Neutrophil (primary cell): ENCODE results near the gene PLEKHA1.

Source experiments
- H3K27ac ChIP-seq: fragments of 200-600 bp; sonication (generic); 2 replicates; pipeline ENCODE4 v1.5.1; 2016; ENCODE audit warnings: mild to moderate bottlenecking, moderate library complexity
- H3K27me3 ChIP-seq: fragments of 200-600 bp; sonication (generic); 2 replicates; pipeline ENCODE4 v1.6.0; 2016; ENCODE audit warnings: mild to moderate bottlenecking
- H3K36me3 ChIP-seq: fragments of 200-600 bp; sonication (generic); 2 replicates; pipeline ENCODE4 v1.5.1; 2017
- H3K4me1 ChIP-seq, 2 experiments: fragments of 200-600 bp in 1 of 2; sonication (generic) in 1 of 2; 1 replicate in 1 of 2; 2 replicates in 1 of 2; pipeline versions ENCODE4 v1.5.1 to v1.6.1; 2013 to 2016; ENCODE audit warnings: low read depth in 1 of 2, low read length in 1 of 2, mild to moderate bottlenecking in 1 of 2, moderate library complexity in 1 of 2; ENCODE audit not compliant: control insufficient read depth in 1 of 2, insufficient read depth in 1 of 2
- H3K4me3 ChIP-seq, 2 experiments: fragments of 200-600 bp in 1 of 2; sonication (generic) in 1 of 2; 1 replicate in 1 of 2; 2 replicates in 1 of 2; pipeline ENCODE4 v1.5.1; 2013 to 2016; ENCODE audit warnings: low read depth in 1 of 2, low read length in 1 of 2, mild to moderate bottlenecking in 1 of 2, moderate library complexity in 1 of 2
- H3K9me3 ChIP-seq: fragments of 200-600 bp; sonication (generic); 2 replicates; pipeline ENCODE4 v1.5.1; 2016
- CTCF ChIP-seq: fragments of 200-600 bp; sonication (generic); IDR thresholded peaks from 2 replicates; pipeline ENCODE4 v1.5.1; 2016; ENCODE audit warnings: antibody characterized with exemption

The PLEKHA1 gene

DNA sequence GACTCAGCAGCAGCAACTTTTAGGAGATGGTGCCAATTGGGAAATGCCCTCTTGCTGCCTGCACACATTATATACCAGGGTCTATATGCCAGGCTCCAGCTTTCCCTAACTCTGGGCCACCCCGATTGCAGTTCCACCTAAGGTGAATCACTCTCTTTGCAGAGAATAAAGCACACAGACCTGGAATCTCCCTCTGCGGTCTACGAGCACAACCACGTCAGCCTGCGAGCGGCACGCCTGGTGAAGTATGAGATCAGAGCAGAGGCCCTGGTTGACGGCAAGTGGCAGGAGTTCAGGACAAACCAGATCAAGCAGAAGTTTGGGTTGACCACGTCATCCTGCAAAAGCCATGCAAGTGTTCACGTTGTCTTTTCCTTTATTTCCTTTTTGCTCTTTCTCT lies 38.2 kb upstream of the PLEKHA1 start:
- no peak for TF ChIP-seq CTCF
- no peaks in the 10 kb centered on the region for H3K36me3 ChIP-seq
- no peak overlapping the region for H3K4me3 ChIP-seq
- peaks cover 0 to 1% of the 10 kb centered on the region in 2 experiments for H3K4me1 ChIP-seq
- H3K27me3 ChIP-seq = peaks cover 18% of the 10 kb centered on the region
- no peaks in the 10 kb centered on the region for H3K9me3 ChIP-seq
- no peak overlapping the region for H3K27ac ChIP-seq

DNA sequence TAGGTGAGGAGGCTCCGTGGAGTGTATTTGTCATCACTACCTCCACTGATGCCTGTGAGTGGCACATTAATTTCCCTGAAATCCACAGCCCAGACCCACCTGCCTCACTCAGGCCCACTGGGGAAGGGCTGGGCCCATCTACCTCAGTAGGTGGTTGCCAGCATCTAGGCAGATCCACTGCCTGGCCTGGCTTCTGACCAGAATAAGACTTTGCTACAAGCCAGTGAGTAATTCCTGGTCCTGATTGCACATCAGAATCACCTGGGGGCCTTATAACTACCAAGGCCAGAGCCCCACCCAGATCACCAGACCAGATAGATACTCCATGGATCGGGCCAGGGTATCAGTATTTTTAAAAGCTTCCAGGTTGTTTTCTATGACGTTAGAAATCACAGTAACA lies 37.5 kb upstream of the PLEKHA1 start:
- H3K27me3 ChIP-seq = peaks cover 18% of the 10 kb centered on the region
- no peak overlapping the region for H3K27ac ChIP-seq
- peaks cover 0 to 8% of the 10 kb centered on the region in 2 experiments for H3K4me1 ChIP-seq
- no peak overlapping the region for H3K4me3 ChIP-seq
- no peaks in the 10 kb centered on the region for H3K9me3 ChIP-seq
- H3K36me3 ChIP-seq = no peaks in the 10 kb centered on the region
- TF ChIP-seq CTCF = no peak

- TF ChIP-seq CTCF = no peak
- Histone ChIP-seq H3K9me3 (no peaks in the 10 kb centered on the region), H3K4me3 (no peak overlapping the region), H3K27me3 (peaks cover 18% of the 10 kb centered on the region), H3K27ac (no peak overlapping the region), H3K36me3 (no peaks in the 10 kb centered on the region), H3K4me1 (peaks cover 0 to 8% of the 10 kb centered on the region in 2 experiments)
Measured at GRCh38 chr10:122338609-122339441, 35.7 kb upstream of the PLEKHA1 start.

DNA sequence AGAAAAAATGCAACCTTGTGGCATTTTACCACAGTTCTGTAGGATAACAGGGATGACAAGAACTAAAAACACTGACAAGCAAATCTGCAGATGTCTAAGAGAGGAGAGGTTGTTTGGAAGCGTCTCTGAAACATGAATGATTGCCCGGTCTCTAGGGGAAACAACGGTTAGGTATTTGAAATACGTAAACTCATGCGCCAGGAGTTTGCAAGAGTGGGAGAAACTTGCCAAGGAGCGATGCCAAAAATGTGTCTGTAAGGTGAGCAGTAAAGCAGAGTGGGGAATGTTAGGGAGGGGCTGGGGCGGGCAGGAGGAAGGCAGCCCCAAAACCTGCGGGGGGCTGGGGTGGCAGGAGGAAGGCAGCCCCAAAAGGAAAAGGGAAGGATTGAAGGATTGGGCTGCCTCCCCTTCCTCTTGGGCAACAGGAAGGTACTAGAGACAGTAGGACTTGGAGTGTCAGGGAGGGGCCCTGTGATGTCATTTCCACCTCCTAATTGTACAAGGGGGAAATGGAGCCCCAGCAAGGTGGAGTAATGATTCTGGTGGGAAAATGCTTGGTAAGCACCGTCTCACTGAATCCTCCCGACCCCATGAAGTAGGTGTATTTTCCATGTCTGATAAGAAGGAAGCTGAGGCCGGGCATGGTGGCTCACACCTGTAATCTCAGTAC lies 33.2 kb upstream of the PLEKHA1 start:
- no peak overlapping the region for H3K4me3 ChIP-seq
- no peak overlapping the region for H3K27ac ChIP-seq
- no peaks in the 10 kb centered on the region for H3K36me3 ChIP-seq
- no peak for TF ChIP-seq CTCF
- peaks cover 18% of the 10 kb centered on the region for H3K27me3 ChIP-seq
- H3K9me3 ChIP-seq = no peaks in the 10 kb centered on the region
- peaks cover 0 to 8% of the 10 kb centered on the region in 2 experiments for H3K4me1 ChIP-seq

- Histone ChIP-seq H3K9me3 (no peaks in the 10 kb centered on the region), H3K4me1 (peaks cover 0 to 8% of the 10 kb centered on the region in 2 experiments), H3K36me3 (no peaks in the 10 kb centered on the region), H3K27ac (no peak overlapping the region), H3K4me3 (no peak overlapping the region), H3K27me3 (peaks cover 14% of the 10 kb centered on the region)
- no peak for TF ChIP-seq CTCF
Measured at GRCh38 chr10:122342293-122343134, 32.0 kb upstream of the PLEKHA1 start.
